ENCODE results near the gene ADAM12.

The ADAM12 gene

GRCh38 chr10:126066456-126066855, 321.8 kb downstream of the ADAM12 start:
- no peak for TF ChIP-seq CTCF (conservative IDR thresholded peaks at IDR 0.05; ENCODE audit: control insufficient read depth, insufficient read depth, low read depth, low read length)
- DNase-seq (ENCODE audit: low read depth): no peak
- H3K4me3 ChIP-seq (ENCODE audit: control insufficient read depth, low read depth, low read length): no peak overlapping the region

GRCh38 chr10:126065751-126066377, 322.4 kb downstream of the ADAM12 start:
- no peak for TF ChIP-seq CTCF (conservative IDR thresholded peaks at IDR 0.05; ENCODE audit: control insufficient read depth, insufficient read depth, low read depth, low read length)
- no peak overlapping the region for H3K4me3 ChIP-seq (ENCODE audit: control insufficient read depth, low read depth, low read length)
- peak; percentile 37 for DNase-seq (ENCODE audit: low read depth)

GRCh38 chr10:126064512-126064911, 323.8 kb downstream of the ADAM12 start:
- no peak overlapping the region for H3K4me3 ChIP-seq (ENCODE audit: control insufficient read depth, low read depth, low read length)
- DNase-seq (ENCODE audit: low read depth): no peak
- no peak for TF ChIP-seq CTCF (conservative IDR thresholded peaks at IDR 0.05; ENCODE audit: control insufficient read depth, insufficient read depth, low read depth, low read length)

- no peak for TF ChIP-seq CTCF (conservative IDR thresholded peaks at IDR 0.05; ENCODE audit: control insufficient read depth, insufficient read depth, low read depth, low read length)
- H3K4me3 ChIP-seq (ENCODE audit: control insufficient read depth, low read depth, low read length): no peak overlapping the region
- DNase-seq (ENCODE audit: low read depth): peak; percentile 95
Observed at GRCh38 chr10:126063353-126063791, 324.9 kb downstream of the ADAM12 start.

GRCh38 chr10:126062131-126063032, 325.9 kb downstream of the ADAM12 start:
- TF ChIP-seq CTCF (conservative IDR thresholded peaks at IDR 0.05; ENCODE audit: control insufficient read depth, insufficient read depth, low read depth, low read length): no peak
- DNase-seq (ENCODE audit: low read depth): peak; percentile 99
- no peak overlapping the region for H3K4me3 ChIP-seq (ENCODE audit: control insufficient read depth, low read depth, low read length)

GRCh38 chr10:126061526-126061925, 326.8 kb downstream of the ADAM12 start:
- H3K4me3 ChIP-seq (ENCODE audit: control insufficient read depth, low read depth, low read length): no peak overlapping the region
- no peak for TF ChIP-seq CTCF (conservative IDR thresholded peaks at IDR 0.05; ENCODE audit: control insufficient read depth, insufficient read depth, low read depth, low read length)
- no peak for DNase-seq (ENCODE audit: low read depth)

Data from fibroblast of mammary gland (primary cell).